ENCODE data around the gene SPATC1L.
"Not testable (repeated sequence)": the region's sequence is repeated elsewhere in the genome, so short reads cannot be mapped to it uniquely, and the experiment has no call there.

Gene SPATC1L

DNA sequence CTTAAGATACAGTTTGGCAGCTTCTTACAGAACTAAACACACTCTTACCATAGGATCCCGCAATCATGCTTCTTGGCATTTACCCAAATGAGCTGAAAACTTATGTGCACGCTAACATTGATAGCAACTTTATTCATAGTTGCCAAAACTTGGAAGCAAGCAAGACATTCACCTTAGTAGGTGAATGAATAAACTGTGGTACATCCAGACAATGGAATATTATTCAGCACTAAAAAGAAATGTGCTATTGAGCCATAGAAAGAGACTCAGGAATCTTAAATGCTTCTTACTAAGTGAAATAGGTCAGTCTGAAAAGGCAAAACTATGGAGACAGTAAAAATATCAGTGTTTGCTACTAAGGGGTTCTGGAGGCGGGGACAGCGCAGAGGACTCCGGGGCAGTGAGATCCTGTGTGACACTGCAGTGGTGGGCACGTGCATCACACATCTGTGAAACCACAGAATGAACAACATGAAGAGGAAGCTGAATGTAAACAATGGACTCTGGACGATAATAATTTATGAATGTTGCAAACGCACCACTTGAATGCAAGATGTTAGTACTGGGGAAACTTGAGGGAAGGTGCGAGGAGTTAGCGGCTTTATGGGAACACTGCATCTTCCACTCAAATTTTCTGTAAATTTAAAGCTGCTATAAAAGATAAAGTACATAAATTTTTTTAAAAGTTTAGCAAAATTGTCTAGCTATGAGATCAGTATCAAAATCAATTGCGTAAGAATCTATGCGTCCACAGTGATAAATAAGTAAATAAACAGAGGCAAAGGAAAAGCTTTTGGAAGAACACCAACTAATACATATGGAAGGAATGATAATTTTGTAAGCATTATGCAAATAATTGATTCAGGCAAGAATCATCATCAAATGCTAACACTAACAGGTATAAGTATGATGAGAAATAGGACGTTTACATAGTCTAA is 15.4 kb upstream of the SPATC1L start:
- DNase-seq, result no peak

GRCh38 chr21:46196733-46197132 is 12.5 kb upstream of the SPATC1L start:
- no peak for DNase-seq

GRCh38 chr21:46195595-46196195 is 11.4 kb upstream of the SPATC1L start:
- no peak for DNase-seq

DNA sequence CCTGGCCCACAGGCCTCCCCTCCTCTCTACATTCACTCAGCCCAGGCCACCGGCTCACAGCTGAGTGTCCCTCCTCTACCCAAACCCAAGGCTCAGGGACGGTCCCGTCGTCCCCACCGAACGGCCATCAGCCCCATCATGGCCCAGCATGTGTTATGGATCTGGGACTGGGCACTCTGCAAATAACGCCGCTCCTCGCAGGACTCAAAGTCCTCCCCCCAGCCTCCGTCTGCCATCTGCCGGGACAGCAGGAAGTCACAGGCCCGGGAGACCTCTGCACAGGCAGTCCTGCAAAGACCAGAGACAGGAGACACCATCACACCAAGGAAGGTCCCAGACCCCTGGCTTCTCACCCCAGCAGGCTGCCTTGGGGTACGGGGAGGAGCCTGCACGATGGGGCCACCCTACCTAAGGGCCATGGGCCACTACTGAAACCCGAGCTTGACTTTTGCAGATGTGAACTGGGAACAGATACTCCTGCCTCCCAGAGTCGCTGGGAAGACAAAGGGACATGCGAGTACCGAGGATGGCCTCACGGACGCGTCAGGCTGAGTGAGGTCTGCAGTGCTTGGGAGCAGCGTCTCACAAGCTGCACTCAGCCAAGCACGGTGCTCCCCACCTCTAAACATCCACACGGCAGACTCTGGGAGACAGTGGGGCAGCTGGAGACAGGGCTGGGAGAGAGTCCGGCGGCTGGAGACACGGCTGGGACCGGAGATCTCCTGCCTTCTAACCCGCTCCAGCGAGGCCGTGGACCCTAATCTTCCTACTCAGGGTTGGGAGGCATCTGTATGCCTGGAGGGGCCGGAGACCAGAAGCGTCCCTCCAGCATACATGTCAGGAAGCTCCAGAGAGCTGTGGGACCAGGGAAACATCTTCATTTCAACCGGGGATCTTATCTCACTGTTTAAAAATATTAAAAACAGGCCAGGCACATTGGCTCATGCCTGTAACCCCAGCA is 10.4 kb upstream of the SPATC1L start:
- DNase-seq, result no peak

DNA sequence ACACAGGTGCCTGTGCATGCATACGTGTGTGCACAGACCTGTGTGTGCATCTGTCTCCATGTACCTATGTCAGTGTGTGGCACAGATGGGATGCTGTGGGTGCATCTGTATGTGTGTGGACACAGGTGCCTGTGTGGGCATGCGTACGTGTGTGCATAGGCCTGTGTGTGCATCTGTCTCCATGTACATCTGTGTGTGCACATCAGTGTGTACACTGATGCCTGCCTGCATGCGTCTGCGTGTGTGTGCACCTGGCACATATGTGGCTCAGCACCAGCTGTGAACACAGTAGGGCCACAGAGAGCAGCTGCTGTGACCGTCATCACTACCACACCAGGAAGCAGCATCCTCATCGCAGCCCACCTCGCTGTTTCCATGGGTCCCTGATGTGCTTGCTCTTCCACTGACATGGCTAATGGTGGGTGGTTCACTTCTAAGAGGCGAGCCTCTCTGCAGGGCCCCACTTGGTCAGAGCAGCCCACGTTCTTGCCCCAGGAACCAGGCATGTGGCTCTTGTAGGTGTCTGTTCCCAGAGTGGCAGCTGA is 9.6 kb upstream of the SPATC1L start:
- no peak for DNase-seq

DNA sequence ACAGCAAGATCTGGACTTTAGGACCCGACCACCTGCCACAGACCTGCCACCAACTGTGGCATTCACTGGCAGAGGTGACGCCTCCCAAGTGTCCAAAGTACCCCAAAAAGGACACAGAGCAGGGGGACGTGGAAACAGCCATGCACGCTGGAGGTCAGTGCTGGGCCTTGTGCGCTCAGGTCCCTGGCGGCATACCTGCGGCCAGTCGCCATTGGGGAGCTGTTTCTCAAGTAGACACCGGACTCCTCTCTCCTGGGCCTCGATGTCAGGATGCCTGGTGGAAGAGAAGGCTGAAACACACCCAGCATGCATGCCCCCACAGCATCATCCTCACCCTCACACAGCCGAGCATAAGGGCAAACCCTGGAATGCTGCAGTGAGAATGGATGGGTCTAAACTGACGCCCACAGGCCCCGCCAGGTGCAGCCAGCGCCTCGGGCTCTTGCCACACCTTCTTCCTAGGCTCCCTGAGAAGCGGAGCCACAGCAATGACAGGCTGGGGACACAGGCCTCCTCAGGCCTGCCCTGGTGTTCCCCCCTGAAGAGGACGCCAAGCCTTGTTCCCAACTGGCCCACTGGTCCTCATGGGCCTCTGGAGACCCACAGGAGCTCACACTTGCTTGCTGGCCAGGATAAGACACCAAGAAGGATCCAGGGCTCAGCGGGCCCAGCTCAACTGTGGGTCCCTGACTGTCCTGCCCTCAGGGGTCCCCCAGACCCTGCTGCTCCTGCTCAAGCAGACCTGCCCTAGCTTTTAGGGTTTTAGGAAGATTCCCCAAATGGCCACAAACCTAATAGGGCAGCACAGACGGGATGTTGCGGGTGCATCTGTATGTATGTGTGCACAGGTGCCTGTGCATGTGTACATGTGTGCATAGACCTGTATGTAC is 7.7 kb upstream of the SPATC1L start:
- DNase-seq, result no peak

- no peak for DNase-seq
Measured at GRCh38 chr21:46191257-46191685, 7.0 kb upstream of the SPATC1L start.

DNA sequence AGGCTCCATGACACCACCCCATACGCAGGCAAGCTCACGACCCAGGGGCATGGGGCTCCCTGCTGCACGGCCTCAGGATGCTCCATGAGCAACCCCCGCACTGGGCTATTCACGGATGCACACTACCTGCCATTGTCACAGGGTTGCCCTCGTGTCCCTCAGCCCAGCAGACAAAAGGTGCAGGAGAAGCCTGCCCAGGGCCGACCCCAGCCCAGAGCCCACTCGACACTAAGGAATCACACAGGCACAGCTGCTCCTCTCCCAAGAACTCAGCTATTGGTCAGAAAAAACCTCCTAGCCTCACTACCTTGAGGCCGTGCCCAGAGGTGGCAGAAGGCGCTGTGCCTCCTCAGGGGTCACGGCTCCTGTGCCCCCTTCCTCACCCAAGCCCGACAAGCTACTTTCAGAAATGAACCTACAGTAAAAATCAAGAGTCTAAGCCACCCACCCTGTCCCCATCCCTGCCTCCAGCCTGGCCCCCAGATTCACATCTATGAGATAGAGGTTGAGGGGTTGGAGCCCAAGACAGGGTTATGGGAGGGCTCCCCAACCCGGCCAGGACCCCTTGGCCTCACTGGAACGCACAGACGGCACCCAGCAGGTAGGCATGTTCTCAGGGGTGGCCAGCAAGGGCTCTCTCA is 6.4 kb upstream of the SPATC1L start:
- DNase-seq, result no peak

DNA sequence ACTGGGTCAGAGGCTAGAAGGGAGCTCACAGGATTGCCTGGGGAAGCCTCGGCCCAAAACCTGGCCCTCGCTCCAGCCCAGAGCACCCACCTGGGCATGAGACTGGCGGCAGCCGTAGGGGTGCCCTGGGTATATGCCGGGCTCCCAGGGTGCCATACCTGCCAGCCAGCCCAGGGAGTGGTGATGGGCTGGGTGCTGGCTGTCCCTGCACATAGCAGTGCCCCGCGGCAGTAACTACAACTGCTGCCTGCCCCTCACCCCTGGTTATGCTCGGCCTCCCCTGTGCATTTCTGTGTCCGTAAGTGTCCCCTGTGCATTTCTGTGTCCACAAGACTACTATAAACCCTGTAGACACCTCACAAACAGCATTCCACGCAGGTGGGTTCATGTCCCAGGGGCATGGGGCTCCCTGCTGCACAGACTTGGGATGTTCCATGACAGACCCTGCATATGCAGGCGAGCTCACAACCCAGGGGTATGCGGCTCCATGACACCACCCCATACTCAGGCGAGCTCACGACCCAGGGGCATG is 5.8 kb upstream of the SPATC1L start:
- DNase-seq, result no peak

- no peak for DNase-seq
Measured at GRCh38 chr21:46189213-46189958, 5.1 kb upstream of the SPATC1L start.

DNA sequence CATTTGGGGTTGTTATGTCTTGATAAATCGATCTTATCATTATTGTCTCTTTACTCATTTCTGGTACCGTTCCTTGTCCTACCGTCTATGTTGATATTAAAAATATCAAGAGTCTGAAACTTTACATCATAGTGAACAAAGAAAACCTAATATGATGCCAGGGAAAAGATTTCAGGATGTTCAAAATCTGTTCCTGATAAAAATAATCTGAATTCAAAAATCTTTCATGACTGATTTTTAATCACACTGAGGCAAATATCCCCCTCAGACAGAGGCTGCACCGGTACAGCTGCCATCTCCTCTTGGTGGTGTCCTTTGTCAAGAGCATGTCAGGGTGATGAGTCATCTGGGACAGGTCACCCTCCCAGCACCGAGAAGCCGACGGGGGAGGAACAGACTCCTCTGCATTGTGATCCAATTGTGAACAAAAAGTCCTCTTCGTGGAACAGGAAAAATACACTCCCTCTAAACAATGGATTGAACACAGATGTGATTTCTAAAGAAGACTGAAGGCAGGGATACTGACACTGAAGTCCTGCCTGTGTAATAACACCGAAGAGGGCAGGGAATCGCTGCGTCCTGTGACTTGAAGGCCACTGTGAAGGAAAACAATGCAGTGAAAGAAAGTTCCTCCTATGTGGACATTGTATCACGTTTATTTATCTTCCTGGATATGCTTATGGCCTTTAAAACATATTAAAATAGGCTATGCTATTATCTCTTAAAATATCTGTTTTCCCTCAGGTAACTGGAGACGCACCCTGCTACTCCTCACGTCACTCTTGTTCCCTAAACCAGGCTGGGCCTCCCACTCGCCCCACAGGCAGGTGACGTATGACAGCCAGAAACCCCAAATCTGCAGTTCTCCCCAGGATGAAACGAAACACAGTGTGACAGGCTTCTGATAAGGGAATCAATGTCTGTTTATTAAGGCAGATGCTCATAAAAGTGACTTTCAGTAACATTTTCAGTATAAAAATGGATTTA is 4.3 kb upstream of the SPATC1L start:
- DNase-seq, result peak; percentile 9

- DNase-seq, result no peak
Measured at GRCh38 chr21:46187814-46188213, 3.6 kb upstream of the SPATC1L start.

- no peak for DNase-seq
Measured at GRCh38 chr21:46187261-46187660, 3.0 kb upstream of the SPATC1L start.

DNA sequence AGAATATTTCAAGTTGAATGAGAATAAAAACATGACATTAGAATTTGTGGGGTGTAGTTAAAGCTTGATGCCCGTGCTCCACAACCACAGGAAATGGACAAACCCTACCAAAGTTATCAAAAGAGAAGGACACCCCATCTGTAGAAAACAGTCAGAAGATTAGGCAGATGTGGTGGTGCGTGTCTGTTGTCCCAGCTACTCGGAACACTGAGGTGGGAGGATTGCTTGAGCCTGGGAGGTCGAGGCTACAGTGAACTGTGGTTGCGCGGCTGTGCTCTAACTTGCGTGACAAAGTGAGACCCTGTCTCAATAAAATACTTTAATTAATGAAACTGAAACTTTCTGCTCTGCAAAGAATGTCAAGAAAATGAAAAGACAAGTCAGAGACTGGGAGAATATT is 1.5 kb upstream of the SPATC1L start:
- no peak for DNase-seq

- peak; percentile 47 for DNase-seq
Measured at GRCh38 chr21:46184625-46185555, 631 bp upstream of the SPATC1L start.

DNA sequence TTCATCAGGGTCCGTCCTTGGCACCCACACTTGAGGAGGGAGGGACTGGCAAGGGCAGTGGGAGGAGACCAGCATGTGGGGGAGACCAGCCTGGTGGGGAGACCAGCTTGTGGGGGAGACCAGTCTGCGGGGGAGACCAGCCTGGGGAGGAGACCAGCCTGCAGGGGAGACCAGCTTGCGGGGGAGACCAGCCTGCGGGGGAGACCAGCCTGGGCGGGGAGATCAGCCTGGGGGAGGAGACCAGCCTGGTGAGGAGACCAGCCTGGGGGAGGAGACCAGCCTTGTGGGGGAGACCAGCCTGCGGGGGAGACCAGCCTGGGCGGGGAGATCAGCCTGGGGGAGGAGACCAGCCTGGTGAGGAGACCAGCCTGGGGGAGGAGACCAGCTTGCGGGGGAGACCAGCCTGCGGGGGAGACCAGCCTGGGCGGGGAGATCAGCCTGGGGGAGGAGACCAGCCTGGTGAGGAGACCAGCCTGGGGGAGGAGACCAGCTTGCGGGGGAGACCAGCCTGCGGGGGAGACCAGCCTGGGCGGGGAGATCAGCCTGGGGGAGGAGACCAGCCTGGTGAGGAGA is 836 bp downstream of the SPATC1L start:
- not testable (repeated sequence) for DNase-seq
